Esophagus squamous epithelium (tissue), 4 donors: ENCODE results near the gene SMIM38.

ENCODE experiments used
- CTCF ChIP-seq, 6 experiments: fragments of 450-650 bp in 4 of 6; fragments of 200-600 bp in 2 of 6; sonication (generic) in 2 of 6; IDR thresholded peaks; one replicate each; pipeline ENCODE4 v1.5.1; 2016 to 2019; ENCODE audit warnings: antibody characterized with exemption in 6 of 6, mild to moderate bottlenecking in 4 of 6, moderate library complexity in 4 of 6
- POLR2A ChIP-seq, 4 donors: fragments of 450-650 bp; IDR thresholded peaks; one replicate each; pipeline ENCODE4 v1.6.1; 2017; ENCODE audit warnings: antibody characterized with exemption in 4 of 4, mild to moderate bottlenecking in 4 of 4, moderate library complexity in 3 of 4

- TF ChIP-seq POLR2A (IDR thresholded peaks at IDR 0.05) = no peak
- no peak for TF ChIP-seq CTCF (IDR thresholded peaks at IDR 0.05)
Observed at GRCh38 chr11:69127081-69127850, 28.5 kb upstream of the SMIM38 start.
